Stimulated activated CD4-positive, alpha-beta T cell treated with anti-CD3 and anti-CD28 coated beads, Interleukin-15, amount 100 ng/mL, for 24 hours (primary cell): ENCODE results near the gene LYL1.

Source experiments
- DNase-seq: peaks from one replicate; pipeline ENCODE4 v3.0.0-alpha.2; 2020

LYL1 gene

GRCh38 chr19:13071444-13072187 is 31.0 kb downstream of the LYL1 start:
- DNase-seq: no peak

GRCh38 chr19:13070425-13071140 is 32.1 kb downstream of the LYL1 start:
- DNase-seq: no peak

- no peak for DNase-seq
Observed at GRCh38 chr19:13069415-13070359, 33.0 kb downstream of the LYL1 start.

- no peak for DNase-seq
Observed at GRCh38 chr19:13068085-13068846, 34.4 kb downstream of the LYL1 start.

- DNase-seq: no peak
Observed at GRCh38 chr19:13066933-13067807, 35.5 kb downstream of the LYL1 start.

- DNase-seq: no peak
Observed at GRCh38 chr19:13066226-13066625, 36.4 kb downstream of the LYL1 start.

GRCh38 chr19:13064092-13064489 is 38.6 kb downstream of the LYL1 start:
- DNase-seq: no peak

- no peak for DNase-seq
Observed at GRCh38 chr19:13063461-13064091, 39.1 kb downstream of the LYL1 start.

GRCh38 chr19:13062317-13062716 is 40.3 kb downstream of the LYL1 start:
- DNase-seq: no peak

GRCh38 chr19:13060964-13061927 is 41.4 kb downstream of the LYL1 start:
- peak; percentile 87 for DNase-seq

GRCh38 chr19:13060233-13060963 is 42.3 kb downstream of the LYL1 start:
- DNase-seq: no peak

GRCh38 chr19:13058951-13059660 is 43.6 kb downstream of the LYL1 start:
- no peak for DNase-seq

- no peak for DNase-seq
Observed at GRCh38 chr19:13057744-13058143, 44.9 kb downstream of the LYL1 start.

- no peak for DNase-seq
Observed at GRCh38 chr19:13057147-13057572, 45.5 kb downstream of the LYL1 start.

GRCh38 chr19:13056052-13056660 is 46.5 kb downstream of the LYL1 start:
- no peak for DNase-seq

GRCh38 chr19:13055213-13056051 is 47.2 kb downstream of the LYL1 start:
- no peak for DNase-seq
